GM21390 (cell line): Measurements from ENCODE around the gene KLK12.

Experiments
- ATAC-seq: cut with Tn5 transposase; IDR thresholded peaks from one replicate; pipeline ENCODE4 v1.9.1; 2021; ENCODE audit not compliant: unreplicated experiment

Gene KLK12

GRCh38 chr19:50983625-50984292 is 51.0 kb downstream of the KLK12 start, which contains the start of gene KLK7:
Gene KLK7, minus strand, starts transcription at chr19:50983917. Its CDS starts 1,518 bp downstream, at chr19:50982399.
- ATAC-seq = no peak

- ATAC-seq = no peak
These were observed 52.6 kb downstream of the KLK12 start for GRCh38 chr19:50982186-50982585.

- no peak for ATAC-seq
These were observed 53.1 kb downstream of the KLK12 start for GRCh38 chr19:50981587-50982146.

- ATAC-seq = no peak
These were observed 54.6 kb downstream of the KLK12 start for GRCh38 chr19:50980208-50980607.

- ATAC-seq = no peak
These were observed 55.0 kb downstream of the KLK12 start for GRCh38 chr19:50979758-50980157.
